ENCODE results near the gene CELF2.

DNA sequence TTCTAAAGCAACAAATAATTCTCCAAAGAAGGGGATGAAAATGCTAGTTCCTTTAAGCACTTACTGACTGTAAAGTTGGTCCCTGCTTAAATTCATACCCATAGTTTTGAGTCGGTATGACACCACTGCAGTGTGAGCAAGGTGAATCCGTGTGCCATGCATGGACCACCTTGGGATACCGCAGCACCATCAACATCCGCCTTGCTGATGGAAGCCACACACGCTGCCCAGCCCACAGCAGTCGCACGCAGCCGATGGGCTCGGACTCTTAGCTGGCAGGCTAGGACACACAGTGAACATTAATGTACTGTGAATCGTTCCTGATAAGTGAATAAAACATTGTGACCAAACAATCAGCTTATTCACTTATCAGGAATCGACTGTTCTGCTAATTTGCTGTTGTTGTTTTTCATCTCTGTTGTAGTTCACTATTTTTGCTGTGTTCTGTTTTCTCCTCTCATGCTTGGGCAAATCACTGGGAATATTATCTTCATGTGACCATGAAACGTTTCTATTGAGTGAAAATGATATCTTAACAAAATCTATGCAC, 318.3 kb downstream of the CELF2 start:
- no peak for TF ChIP-seq POLR2AphosphoS5 (IDR thresholded peaks at IDR 0.05)
- TF ChIP-seq, protein P1, sequence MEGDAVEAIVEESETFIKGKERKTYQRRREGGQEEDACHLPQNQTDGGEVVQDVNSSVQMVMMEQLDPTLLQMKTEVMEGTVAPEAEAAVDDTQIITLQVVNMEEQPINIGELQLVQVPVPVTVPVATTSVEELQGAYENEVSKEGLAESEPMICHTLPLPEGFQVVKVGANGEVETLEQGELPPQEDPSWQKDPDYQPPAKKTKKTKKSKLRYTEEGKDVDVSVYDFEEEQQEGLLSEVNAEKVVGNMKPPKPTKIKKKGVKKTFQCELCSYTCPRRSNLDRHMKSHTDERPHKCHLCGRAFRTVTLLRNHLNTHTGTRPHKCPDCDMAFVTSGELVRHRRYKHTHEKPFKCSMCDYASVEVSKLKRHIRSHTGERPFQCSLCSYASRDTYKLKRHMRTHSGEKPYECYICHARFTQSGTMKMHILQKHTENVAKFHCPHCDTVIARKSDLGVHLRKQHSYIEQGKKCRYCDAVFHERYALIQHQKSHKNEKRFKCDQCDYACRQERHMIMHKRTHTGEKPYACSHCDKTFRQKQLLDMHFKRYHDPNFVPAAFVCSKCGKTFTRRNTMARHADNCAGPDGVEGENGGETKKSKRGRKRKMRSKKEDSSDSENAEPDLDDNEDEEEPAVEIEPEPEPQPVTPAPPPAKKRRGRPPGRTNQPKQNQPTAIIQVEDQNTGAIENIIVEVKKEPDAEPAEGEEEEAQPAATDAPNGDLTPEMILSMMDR (IDR thresholded peaks at IDR 0.05): no peak
- TF ChIP-seq POLR2A (IDR thresholded peaks at IDR 0.05): no peak

Measured in suprapubic skin (tissue), 4 donors.